HepG2 (cell line): ENCODE data around the gene SPACDR. TPM values are rescaled to one million over a fixed set of nuclear protein-coding genes. Genes with fewer than 3 reads are reported as not detected.

ENCODE experiments used
- GPBP1L1 ChIP-seq: sonication (generic); formaldehyde crosslinking; IDR thresholded peaks from 2 replicates; pipeline ENCODE4 v1.5.0; 2020; ENCODE audit warnings: mild to moderate bottlenecking, missing genetic modification reagents
- HNRNPH1 ChIP-seq: fragments of 200-400 bp; formaldehyde crosslinking; optimal IDR thresholded peaks from 2 replicates; pipeline ENCODE3; 2017; ENCODE audit warnings: mild to moderate bottlenecking, low read depth, low read length
- JARID2 ChIP-seq: sonication (generic); formaldehyde crosslinking; IDR thresholded peaks from 2 replicates; pipeline ENCODE4 v1.8.1; 2023; ENCODE audit warnings: missing genetic modification reagents, inconsistent platforms; ENCODE audit not compliant: insufficient replicate concordance
- JDP2 ChIP-seq: sonication (generic); formaldehyde crosslinking; IDR thresholded peaks from 2 replicates; pipeline ENCODE4 v1.8.1; 2022; ENCODE audit warnings: missing genetic modification reagents, borderline replicate concordance
- KAT2B ChIP-seq: fragments of 150-350 bp; IDR thresholded peaks from 2 replicates; pipeline ENCODE4 v1.6.1; 2014; ENCODE audit warnings: low read depth, low read length, borderline replicate concordance
- MED8 ChIP-seq: sonication (generic); formaldehyde crosslinking; IDR thresholded peaks from 2 replicates; pipeline ENCODE4 v1.8.1; 2023; ENCODE audit warnings: mild to moderate bottlenecking, missing genetic modification reagents; ENCODE audit not compliant: insufficient replicate concordance
- PATZ1 ChIP-seq: sonication (generic); formaldehyde crosslinking; IDR thresholded peaks from 2 replicates; pipeline ENCODE4 v1.4.0; 2020; ENCODE audit warnings: missing genetic modification reagents
- SIX4 ChIP-seq: sonication (generic); formaldehyde crosslinking; IDR thresholded peaks from 2 replicates; pipeline ENCODE4 v1.4.0; 2020; ENCODE audit warnings: missing genetic modification reagents
- SNRNP70 ChIP-seq: fragments of 200-400 bp; formaldehyde crosslinking; IDR thresholded peaks from 2 replicates; pipeline ENCODE4 v1.6.1; 2017; ENCODE audit warnings: mild to moderate bottlenecking, low read depth, low read length, moderate library complexity
- STAG1 ChIP-seq: sonication (generic); formaldehyde crosslinking; IDR thresholded peaks from 2 replicates; pipeline ENCODE4 v1.4.0; 2020; ENCODE audit warnings: missing genetic modification reagents
- TAF15 ChIP-seq: fragments of 200-400 bp; formaldehyde crosslinking; IDR thresholded peaks from one replicate; pipeline ENCODE4 v1.6.1; 2018; ENCODE audit warnings: mild to moderate bottlenecking, low read depth, low read length; ENCODE audit not compliant: poor library complexity, severe bottlenecking
- ZNF205 ChIP-seq: IDR thresholded peaks from 2 replicates; pipeline ENCODE4 v1.6.1; 2018; ENCODE audit warnings: missing biosample characterization, missing genetic modification reagents
- ZNF235 ChIP-seq: sonication (generic); formaldehyde crosslinking; IDR thresholded peaks from 2 replicates; pipeline ENCODE4 v1.8.1; 2023; ENCODE audit warnings: mild to moderate bottlenecking, missing genetic modification reagents, borderline replicate concordance
- ZNF3 ChIP-seq: IDR thresholded peaks from 2 replicates; pipeline ENCODE4 v1.7.0; 2017; ENCODE audit warnings: inconsistent platforms
- ZNF362 ChIP-seq: sonication (generic); formaldehyde crosslinking; IDR thresholded peaks from 2 replicates; pipeline ENCODE4 v1.4.0; 2020; ENCODE audit warnings: missing genetic modification reagents, mild to moderate bottlenecking, borderline replicate concordance
- ZNF512B ChIP-seq: sonication (generic); formaldehyde crosslinking; IDR thresholded peaks from 2 replicates; pipeline ENCODE4 v1.5.1; 2020; ENCODE audit warnings: missing genetic modification reagents, mild to moderate bottlenecking, borderline replicate concordance
- ZNF776 ChIP-seq: sonication (generic); formaldehyde crosslinking; IDR thresholded peaks from 2 replicates; pipeline ENCODE4 v1.4.0; 2020; ENCODE audit warnings: mild to moderate bottlenecking, missing genetic modification reagents
- ZSCAN29 ChIP-seq: sonication (generic); formaldehyde crosslinking; conservative IDR thresholded peaks from 2 replicates; pipeline ENCODE4 v1.4.0; 2020; ENCODE audit warnings: mild to moderate bottlenecking, missing genetic modification reagents
- ZUFSP ChIP-seq: sonication (generic); formaldehyde crosslinking; IDR thresholded peaks from 2 replicates; pipeline ENCODE4 v1.9.0; 2021; ENCODE audit warnings: missing genetic modification reagents, mild to moderate bottlenecking, borderline replicate concordance
- polyA plus RNA-seq, 8 experiments: library from polyadenylated mRNA; depleted of rRNA in 3 of 8; stranded (reverse) in 7 of 8; unstranded in 1 of 8; fragments of >200 nt; fragmentation: Illumina TruSeq in 4 of 8; extraction: Trizol in 4 of 8; gene quantifications; 2 replicates each; pipeline versions ENCODE4 v1.2.1 to v1.2.3, GENCODE V29; 2011 to 2016; ENCODE audit warnings: low read depth in 4 of 8, missing spikeins in 1 of 8, mixed read lengths in 1 of 8; ENCODE audit not compliant: insufficient read depth in 1 of 8
- total RNA-seq, 5 experiments: library from RNA; depleted of rRNA; stranded (reverse); fragments of >200 nt; fragmentation: Illumina TruSeq; extraction: Trizol; gene quantifications; 2 replicates each; pipeline ENCODE4 v1.2.3, GENCODE V29; 2016; ENCODE audit warnings: low read depth in 1 of 5

Gene SPACDR
- total and polyA plus RNA-seq, 2 of the 13 experiments (the other 11 are each of a cell fraction or from before 2014, with no cell fraction given), result 0.41 TPM; not detected in 1

GRCh38 chr7:100429637-100430492 is 34.2 kb downstream of the SPACDR start, which contains the start of gene MEPCE (continued):
- TF ChIP-seq MED8 (CRISPR knock-in tag) (no peak), ZUFSP (CRISPR knock-in tag) (no peak), SIX4 (no peak), ZNF776 (CRISPR knock-in tag) (peak; percentile 58; the same call in 1 of the 2 replicates), KAT2B (no peak), STAG1 (no peak), ZNF205 (no peak; the same call in 1 of the 2 replicates), ZNF3 (CRISPR knock-in tag) (no peak), ZNF512B (no peak), SNRNP70 (no peak), ZSCAN29 (CRISPR knock-in tag) (no peak), TAF15 (peak; percentile 56), HNRNPH1 (peak; percentile 5), JARID2 (CRISPR knock-in tag) (no peak), GPBP1L1 (CRISPR knock-in tag) (no peak), ZNF235 (CRISPR knock-in tag) (no peak), JDP2 (CRISPR knock-in tag) (no peak), ZNF362 (CRISPR knock-in tag) (no peak), PATZ1 (peak; percentile 77)
